ENCODE measurements around the gene SLC39A11. TPM values are rescaled to one million over a fixed set of nuclear protein-coding genes. Genes with fewer than 3 reads are reported as not detected.

SLC39A11 gene
- total and polyA plus RNA-seq, 2 of the 13 experiments (the other 11 are each of a cell fraction or from before 2014, with no cell fraction given) = 17.2 to 31.5 TPM

GRCh38 chr17:72604518-72604917 lies 488.0 kb downstream of the SLC39A11 start (continued):
- TF ChIP-seq TBL1XR1 (IDR thresholded peaks at IDR 0.05; ENCODE audit: borderline replicate concordance, low read length, partially characterized antibody) (peak; percentile 56), RXRA (CRISPR knock-in tag; IDR thresholded peaks at IDR 0.05) (peak; percentile 98), ZNF230 (CRISPR knock-in tag; IDR thresholded peaks at IDR 0.05) (no peak), ZHX2 (IDR thresholded peaks at IDR 0.05; ENCODE audit: low read depth) (peak; percentile 73; the same call in 1 of the 2 replicates), ZHX2 (CRISPR knock-in tag; IDR thresholded peaks at IDR 0.05; ENCODE audit: borderline replicate concordance) (no peak), HMG20A (CRISPR knock-in tag; IDR thresholded peaks at IDR 0.05; ENCODE audit: borderline replicate concordance) (peak; percentile 95; the same call in 1 of the 2 replicates), NFKB2 (CRISPR knock-in tag; IDR thresholded peaks at IDR 0.05; ENCODE audit: borderline replicate concordance) (no peak), PATZ1 (CRISPR knock-in tag; IDR thresholded peaks at IDR 0.05) (peak; percentile 54), KLF11 (CRISPR knock-in tag; IDR thresholded peaks at IDR 0.05) (no peak), U2AF2 (IDR thresholded peaks at IDR 0.05; ENCODE audit: low read depth, low read length) (no peak), FOXC1 (CRISPR knock-in tag; IDR thresholded peaks at IDR 0.05; ENCODE audit: borderline replicate concordance) (no peak), SKI (IDR thresholded peaks at IDR 0.05; ENCODE audit: partially characterized antibody) (peak; percentile 87), NFIB (CRISPR knock-in tag; IDR thresholded peaks at IDR 0.05; ENCODE audit: borderline replicate concordance) (no peak), ZBTB42 (CRISPR knock-in tag; IDR thresholded peaks at IDR 0.05) (no peak), TARDBP (CRISPR knock-in tag; IDR thresholded peaks at IDR 0.05) (0 out of 2 replicates have a peak, but pooled peaks have one; percentile 24), CEBPG (CRISPR knock-in tag; IDR thresholded peaks at IDR 0.05) (peak; percentile 57), ZMYM4 (CRISPR knock-in tag; IDR thresholded peaks at IDR 0.05) (peak; percentile 21; the same call in 1 of the 2 replicates), ZBTB38 (CRISPR knock-in tag; IDR thresholded peaks at IDR 0.05) (0 out of 2 replicates have a peak, but pooled peaks have one; percentile 46), TCF7 (IDR thresholded peaks at IDR 0.05; ENCODE audit: low read depth) (no peak; the same call in 1 of the 2 replicates), ZFY (CRISPR knock-in tag; IDR thresholded peaks at IDR 0.05) (0 out of 2 replicates have a peak, but pooled peaks have one; percentile 29), TOPORS (CRISPR knock-in tag; IDR thresholded peaks at IDR 0.05) (no peak), ELK4 (CRISPR knock-in tag; IDR thresholded peaks at IDR 0.05; ENCODE audit: borderline replicate concordance) (no peak), RFX3 (CRISPR knock-in tag; IDR thresholded peaks at IDR 0.05) (no peak), ZFX (CRISPR knock-in tag; IDR thresholded peaks at IDR 0.05; ENCODE audit: low read depth) (peak; percentile 68)

Data from HepG2 (cell line).